Measurements from ENCODE around the gene CCDC61. TPM values are rescaled to one million over a fixed set of nuclear protein-coding genes. Genes with fewer than 3 reads are reported as not detected.
A peak's percentile ranks its signal among the peaks of the same experiment; 100 is the strongest.

The CCDC61 gene
- total RNA-seq, 2 donors from 2014 or later, result 7.8 to 14.5 TPM

DNA sequence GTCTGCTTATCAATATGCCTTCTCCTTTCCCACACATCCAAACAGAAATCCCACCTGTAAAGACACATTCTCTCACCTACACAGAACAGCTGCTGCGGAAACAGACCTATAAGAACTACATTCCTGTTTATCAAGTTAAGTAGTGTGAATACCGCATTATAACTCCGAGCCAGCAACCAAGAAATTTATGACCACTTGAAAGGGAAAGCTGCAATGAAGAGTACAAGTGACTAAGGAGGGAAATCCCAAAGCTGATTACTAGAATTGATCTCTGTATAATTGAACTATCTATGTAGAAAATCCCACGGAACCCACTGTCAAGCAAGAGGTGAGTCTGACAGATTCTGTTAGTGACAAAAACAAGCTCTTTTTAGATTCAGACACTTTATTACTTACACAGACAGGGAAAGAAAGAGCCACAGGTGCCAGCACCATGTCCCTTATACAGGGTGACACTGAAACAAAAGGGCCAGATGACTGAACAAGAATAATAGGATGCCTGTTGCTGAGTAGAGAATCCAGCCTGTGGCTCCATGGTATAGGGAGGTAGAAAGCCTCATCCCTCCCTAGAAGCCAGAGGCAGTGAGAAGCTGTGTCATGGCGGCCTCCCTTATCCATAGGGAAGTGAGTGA is 47.1 kb downstream of the CCDC61 start:
- H3K4me3 ChIP-seq, result no peak overlapping the region
- WGBS, 2 donors, result 65 to 69% methylated on average over 4 to 5 of the region's 5 CpGs
- ATAC-seq, result no peak

DNA sequence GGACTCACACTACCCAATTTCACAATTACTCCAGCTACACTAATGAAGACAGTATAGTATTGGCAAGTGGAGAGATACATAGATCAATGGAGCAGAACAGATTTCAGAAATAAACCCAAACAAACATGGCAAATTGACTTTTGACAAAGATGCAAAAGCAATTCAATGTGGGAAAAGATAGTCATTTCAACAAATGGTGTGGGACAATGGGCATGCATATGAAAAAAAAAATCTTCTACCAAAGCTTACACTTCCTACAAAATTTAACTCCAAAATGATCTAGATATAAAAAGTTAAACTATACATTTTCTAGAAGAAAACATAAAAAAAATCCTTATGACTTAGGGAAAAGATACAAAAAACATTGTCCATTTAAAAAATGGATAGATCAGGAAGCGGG is 48.3 kb downstream of the CCDC61 start:
- Histone ChIP-seq H3K4me1 (no peaks in the 10 kb centered on the region), H3K27ac (no peak overlapping the region), H3K9me3 (no peaks in the 10 kb centered on the region), H3K27me3 (peaks cover 0 to 4% of the 10 kb centered on the region in 2 donors), H3K36me3 (replicated peaks in 1 of 2; ENCODE audit: insufficient read depth in 1 of 2, low read depth in 2 of 2) (no peaks in the 10 kb centered on the region), H3K4me3 (no peak overlapping the region)
- no peak for ATAC-seq
- TF ChIP-seq, protein P1, sequence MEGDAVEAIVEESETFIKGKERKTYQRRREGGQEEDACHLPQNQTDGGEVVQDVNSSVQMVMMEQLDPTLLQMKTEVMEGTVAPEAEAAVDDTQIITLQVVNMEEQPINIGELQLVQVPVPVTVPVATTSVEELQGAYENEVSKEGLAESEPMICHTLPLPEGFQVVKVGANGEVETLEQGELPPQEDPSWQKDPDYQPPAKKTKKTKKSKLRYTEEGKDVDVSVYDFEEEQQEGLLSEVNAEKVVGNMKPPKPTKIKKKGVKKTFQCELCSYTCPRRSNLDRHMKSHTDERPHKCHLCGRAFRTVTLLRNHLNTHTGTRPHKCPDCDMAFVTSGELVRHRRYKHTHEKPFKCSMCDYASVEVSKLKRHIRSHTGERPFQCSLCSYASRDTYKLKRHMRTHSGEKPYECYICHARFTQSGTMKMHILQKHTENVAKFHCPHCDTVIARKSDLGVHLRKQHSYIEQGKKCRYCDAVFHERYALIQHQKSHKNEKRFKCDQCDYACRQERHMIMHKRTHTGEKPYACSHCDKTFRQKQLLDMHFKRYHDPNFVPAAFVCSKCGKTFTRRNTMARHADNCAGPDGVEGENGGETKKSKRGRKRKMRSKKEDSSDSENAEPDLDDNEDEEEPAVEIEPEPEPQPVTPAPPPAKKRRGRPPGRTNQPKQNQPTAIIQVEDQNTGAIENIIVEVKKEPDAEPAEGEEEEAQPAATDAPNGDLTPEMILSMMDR (IDR thresholded peaks at IDR 0.05), result no peak
- TF ChIP-seq POLR2A (IDR thresholded peaks at IDR 0.05), result no peak
- DNase-seq, result no peak
- WGBS, 2 donors, result 77 to 88% methylated on average over 1 of the region's 1 CpG
- intact Hi-C loops (cut with DNase I), result no loop called here

More for the DNA sequence above, 47.1 kb downstream of the CCDC61 start:
- H3K9me3 ChIP-seq, result no peaks in the 10 kb centered on the region
- no peaks in the 10 kb centered on the region for H3K36me3 ChIP-seq (replicated peaks in 1 of 2; ENCODE audit: insufficient read depth in 1 of 2, low read depth in 2 of 2)
- no peak overlapping the region for H3K27ac ChIP-seq
- no peak for DNase-seq
- H3K27me3 ChIP-seq, result peaks cover 0 to 4% of the 10 kb centered on the region in 2 donors
- no peaks in the 10 kb centered on the region for H3K4me1 ChIP-seq
- intact Hi-C loops (cut with DNase I), result no loop called here
- TF ChIP-seq, protein P1 (IDR thresholded peaks at IDR 0.05), result no peak
- TF ChIP-seq POLR2A (IDR thresholded peaks at IDR 0.05), result no peak

DNA sequence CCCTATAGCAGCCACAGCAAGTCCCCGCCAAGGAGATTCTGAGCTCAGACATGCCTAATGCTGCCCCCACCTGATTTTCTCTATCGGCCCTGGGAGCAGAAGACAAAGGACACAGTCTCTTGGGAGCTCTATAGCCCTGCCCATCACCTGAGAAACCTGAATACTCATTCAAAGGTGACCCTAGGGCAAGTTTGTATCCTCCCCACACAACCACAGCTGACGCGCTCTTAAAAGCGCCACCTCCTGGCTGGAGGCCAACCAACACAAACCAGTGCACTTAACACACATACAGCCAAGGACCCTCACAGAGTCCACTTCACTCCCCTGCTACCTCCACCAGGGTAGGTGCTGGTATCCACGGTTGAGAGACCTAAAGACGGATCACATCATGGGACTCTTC is 54.3 kb downstream of the CCDC61 start:
- Histone ChIP-seq H3K36me3 (replicated peaks in 1 of 2; ENCODE audit: insufficient read depth in 1 of 2, low read depth in 2 of 2) (no peaks in the 10 kb centered on the region), H3K4me1 (no peaks in the 10 kb centered on the region), H3K9me3 (no peaks in the 10 kb centered on the region), H3K4me3 (no peak overlapping the region), H3K27ac (no peak overlapping the region), H3K27me3 (no peaks in the 10 kb centered on the region)
- intact Hi-C loops (cut with DNase I), result no loop called here
- peak in 1 of 4 donors; percentile 10 for DNase-seq
- TF ChIP-seq POLR2A (IDR thresholded peaks at IDR 0.05), result no peak
- TF ChIP-seq, protein P1 (IDR thresholded peaks at IDR 0.05), result no peak
- ATAC-seq, result no peak
- 35 to 40% methylated on average over 7 of the region's 7 CpGs for WGBS, 2 donors

DNA sequence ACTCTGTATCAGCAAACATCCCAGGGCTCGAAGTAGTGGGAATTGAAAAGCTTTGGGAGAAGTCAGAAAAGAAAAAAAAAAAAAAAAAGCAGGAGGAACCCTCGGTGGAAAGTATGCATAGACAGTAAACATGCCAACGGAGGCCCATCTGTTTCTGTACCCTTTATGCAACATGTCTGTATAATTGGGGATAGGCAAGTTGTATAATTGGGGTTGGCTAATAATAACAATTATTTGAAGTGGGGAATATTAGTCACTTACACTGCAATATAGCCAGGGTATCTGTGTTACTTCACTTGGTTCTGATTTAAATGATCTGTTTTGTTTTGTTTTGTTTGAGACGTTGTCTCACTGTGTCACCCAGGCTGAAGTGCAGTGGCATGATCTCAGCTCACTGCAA is 57.6 kb downstream of the CCDC61 start:
- intact Hi-C loops (cut with DNase I), result no loop called here
- ATAC-seq (no peak), DNase-seq (no peak)
- H3K4me1 ChIP-seq, result no peaks in the 10 kb centered on the region
- no peaks in the 10 kb centered on the region for H3K36me3 ChIP-seq (replicated peaks in 1 of 2; ENCODE audit: insufficient read depth in 1 of 2, low read depth in 2 of 2)
- no peak overlapping the region for H3K4me3 ChIP-seq
- no peaks in the 10 kb centered on the region for H3K27me3 ChIP-seq
- no peaks in the 10 kb centered on the region for H3K9me3 ChIP-seq
- 47 to 48% methylated on average over 4 of the region's 4 CpGs for WGBS, 2 donors
- no peak overlapping the region for H3K27ac ChIP-seq
- no peak for TF ChIP-seq POLR2A (IDR thresholded peaks at IDR 0.05)
- TF ChIP-seq, protein P1 (IDR thresholded peaks at IDR 0.05), result no peak

DNA sequence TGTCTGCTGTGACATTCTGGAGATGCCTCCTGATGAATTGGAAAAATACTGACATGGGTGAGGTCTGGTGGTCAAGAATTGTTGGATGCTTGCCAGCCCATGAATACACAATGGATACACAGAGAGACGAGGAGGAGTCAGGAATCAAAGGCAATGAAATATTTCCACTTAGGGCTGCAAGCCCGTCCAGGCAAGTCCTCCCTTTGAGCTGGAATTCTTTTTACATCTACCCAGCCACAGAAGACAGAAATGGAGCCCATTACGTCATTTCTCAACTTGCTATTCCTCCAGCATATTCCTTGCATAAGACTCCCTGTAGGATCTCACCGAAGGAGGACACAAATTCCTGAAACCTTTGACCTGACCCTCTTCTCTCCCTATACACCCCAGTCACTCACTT is 61.3 kb downstream of the CCDC61 start:
- TF ChIP-seq, protein P1 (IDR thresholded peaks at IDR 0.05), result no peak
- TF ChIP-seq POLR2A (IDR thresholded peaks at IDR 0.05), result no peak
- DNase-seq, result no peak
- no peak for ATAC-seq
- intact Hi-C loops (cut with DNase I), result no loop called here
- Histone ChIP-seq H3K4me3 (no peak overlapping the region), H3K9me3 (peaks cover 0 to 2% (median 0%) of the 10 kb centered on the region in 3 donors), H3K27me3 (no peaks in the 10 kb centered on the region), H3K4me1 (no peaks in the 10 kb centered on the region), H3K36me3 (replicated peaks in 1 of 2; ENCODE audit: insufficient read depth in 1 of 2, low read depth in 2 of 2) (no peaks in the 10 kb centered on the region), H3K27ac (no peak overlapping the region)
- 42% methylated on average over 4 of the region's 4 CpGs for whole genome bisulfite sequencing, 2 donors

Measured in body of pancreas (tissue), 4 donors.